ENCODE measurements around the gene HS1BP3.
A peak's percentile ranks its signal among the peaks of the same experiment; 100 is the strongest.

The HS1BP3 gene

DNA sequence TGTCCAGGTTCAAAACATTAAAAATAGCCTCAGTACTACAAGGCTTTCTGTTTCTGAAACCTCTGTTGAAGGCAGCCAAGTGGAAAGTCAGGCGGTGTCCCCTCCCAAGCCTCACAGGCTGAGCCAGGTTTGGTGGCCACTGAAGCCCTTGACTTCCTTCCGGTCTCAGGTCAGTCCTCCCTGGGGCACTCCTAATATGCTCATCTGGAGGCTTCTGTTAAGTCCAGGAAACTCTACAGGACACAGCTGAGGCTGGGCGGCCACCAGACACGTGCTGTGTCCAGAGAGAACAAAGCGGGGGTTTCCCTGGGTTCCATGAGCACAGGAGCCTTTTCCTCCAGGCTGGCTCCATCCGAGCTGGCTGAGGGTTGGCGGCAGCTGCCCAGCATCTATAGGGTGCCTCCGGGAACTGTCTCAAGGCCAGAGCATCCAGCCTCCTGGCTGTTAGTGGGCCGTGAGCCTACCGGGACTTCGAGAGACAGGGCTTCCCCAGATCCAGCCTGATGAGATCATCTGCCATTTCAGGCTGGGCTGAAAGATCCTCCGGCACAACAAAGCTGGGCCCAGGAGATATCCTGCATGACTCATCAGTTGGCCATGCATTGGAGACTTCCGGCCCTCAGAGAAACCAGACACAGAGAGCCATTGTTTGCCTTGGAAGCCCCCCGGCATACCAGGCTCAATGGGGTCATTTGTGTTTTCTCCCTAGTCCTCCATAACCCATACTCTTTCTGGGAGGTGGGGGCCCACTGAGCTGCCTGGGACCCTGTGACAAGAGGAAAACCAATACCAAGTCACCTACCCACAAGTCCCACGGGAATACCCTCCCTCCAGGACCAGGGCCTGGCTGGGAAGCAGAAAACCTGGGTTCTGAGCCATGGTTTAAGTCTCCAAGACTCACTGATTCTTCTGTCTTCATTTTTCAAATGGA, 71.7 kb downstream of the HS1BP3 start:
- DNase-seq (ENCODE audit: low spot score in 2 of 2) (no peak), ATAC-seq (replicated peaks; ENCODE audit: extremely low read depth, poor library complexity, severe bottlenecking) (no peak)
- no peaks in the 10 kb centered on the region for H3K27me3 Mint-ChIP-seq
- H3K27ac Mint-ChIP-seq (ENCODE audit: low read depth): no peak overlapping the region
- H3K36me3 Mint-ChIP-seq (ENCODE audit: insufficient read depth): peaks cover 5% of the 10 kb centered on the region
- peaks cover 18% of the 10 kb centered on the region for H3K4me1 Mint-ChIP-seq
- H3K4me3 Mint-ChIP-seq: no peak overlapping the region
- peaks cover 8% of the 10 kb centered on the region for H3K9me3 Mint-ChIP-seq

DNA sequence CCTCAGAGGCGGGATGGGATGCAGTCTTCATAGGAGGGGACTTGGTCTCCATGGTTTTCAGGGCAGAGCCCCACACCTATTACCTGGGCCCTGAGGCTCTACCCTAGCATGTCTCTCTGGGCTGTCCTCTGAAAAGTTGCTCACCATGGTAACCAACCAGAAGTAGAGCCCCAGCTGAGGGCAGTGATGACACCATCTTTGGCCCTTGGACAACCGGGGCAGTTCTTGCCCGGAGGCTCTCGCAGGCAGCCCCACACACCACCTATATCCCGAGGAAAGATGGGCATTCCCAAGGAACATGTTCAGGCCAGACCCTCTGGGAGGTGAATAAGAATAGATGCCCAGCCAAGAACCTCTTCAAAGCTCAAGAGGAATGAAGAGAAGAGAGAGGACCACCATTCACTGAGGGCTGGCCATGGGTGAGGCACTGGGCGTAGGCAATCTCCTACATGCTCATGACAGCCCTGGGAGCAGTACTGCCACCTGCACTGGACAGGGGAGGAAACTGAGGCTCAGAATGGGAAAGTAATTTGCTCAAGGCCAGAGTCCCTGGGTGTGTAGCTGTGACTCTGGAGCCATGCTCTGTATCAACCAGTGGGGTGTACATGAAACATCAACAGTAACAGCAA, 72.5 kb downstream of the HS1BP3 start:
- H3K9me3 Mint-ChIP-seq: peaks cover 8% of the 10 kb centered on the region
- DNase-seq (ENCODE audit: low spot score in 2 of 2) (no peak), ATAC-seq (replicated peaks; ENCODE audit: extremely low read depth, poor library complexity, severe bottlenecking) (no peak)
- peaks cover 5% of the 10 kb centered on the region for H3K36me3 Mint-ChIP-seq (ENCODE audit: insufficient read depth)
- no peak overlapping the region for H3K27ac Mint-ChIP-seq (ENCODE audit: low read depth)
- H3K4me1 Mint-ChIP-seq: peaks cover 18% of the 10 kb centered on the region
- no peak overlapping the region for H3K4me3 Mint-ChIP-seq
- H3K27me3 Mint-ChIP-seq: no peaks in the 10 kb centered on the region

DNA sequence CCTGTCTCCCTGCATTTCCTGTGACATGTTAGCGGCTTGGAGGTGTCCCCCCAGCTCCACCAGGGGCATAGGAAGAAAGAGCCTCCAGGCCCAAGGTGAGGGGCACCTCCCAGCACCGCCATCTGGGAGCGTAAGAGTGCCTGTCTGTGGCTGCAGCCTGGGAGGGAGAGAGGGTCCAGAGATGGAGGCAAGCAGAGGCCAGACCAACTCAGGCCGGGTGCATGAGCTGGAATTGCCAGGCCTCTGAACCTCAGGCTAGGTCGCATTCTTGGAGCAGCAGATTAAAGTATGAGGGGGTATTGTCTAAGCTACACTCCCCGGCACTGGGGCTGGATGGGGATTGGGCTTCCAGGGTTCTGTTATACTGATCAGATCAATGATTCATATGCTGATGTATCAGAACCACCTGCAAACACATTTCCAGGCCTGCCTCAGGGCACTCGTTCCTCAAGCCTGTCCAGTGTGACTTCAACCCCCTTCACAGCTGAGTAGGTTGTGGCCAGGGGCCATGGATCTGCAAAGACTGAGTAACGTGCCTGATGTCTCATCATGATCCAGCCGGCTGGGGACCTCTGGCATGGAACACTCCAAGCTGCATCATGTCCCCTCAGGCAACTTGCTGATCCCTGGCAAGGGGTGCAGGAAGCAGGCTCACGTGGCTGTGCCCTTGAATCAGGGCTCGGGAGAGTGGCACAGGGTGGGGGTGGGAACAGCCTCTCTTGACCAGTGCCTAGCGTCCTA, 73.2 kb downstream of the HS1BP3 start:
- Mint-ChIP-seq H3K4me1 (peaks cover 18% of the 10 kb centered on the region), H3K27ac (ENCODE audit: low read depth) (peak overlapping the region; percentile 99), H3K4me3 (peak overlapping the region; percentile 89), H3K9me3 (peaks cover 8% of the 10 kb centered on the region), H3K36me3 (ENCODE audit: insufficient read depth) (peaks cover 5% of the 10 kb centered on the region), H3K27me3 (no peaks in the 10 kb centered on the region)
- ATAC-seq (replicated peaks; ENCODE audit: extremely low read depth, poor library complexity, severe bottlenecking) (no peak), DNase-seq (ENCODE audit: low spot score in 2 of 2) (no peak)

DNA sequence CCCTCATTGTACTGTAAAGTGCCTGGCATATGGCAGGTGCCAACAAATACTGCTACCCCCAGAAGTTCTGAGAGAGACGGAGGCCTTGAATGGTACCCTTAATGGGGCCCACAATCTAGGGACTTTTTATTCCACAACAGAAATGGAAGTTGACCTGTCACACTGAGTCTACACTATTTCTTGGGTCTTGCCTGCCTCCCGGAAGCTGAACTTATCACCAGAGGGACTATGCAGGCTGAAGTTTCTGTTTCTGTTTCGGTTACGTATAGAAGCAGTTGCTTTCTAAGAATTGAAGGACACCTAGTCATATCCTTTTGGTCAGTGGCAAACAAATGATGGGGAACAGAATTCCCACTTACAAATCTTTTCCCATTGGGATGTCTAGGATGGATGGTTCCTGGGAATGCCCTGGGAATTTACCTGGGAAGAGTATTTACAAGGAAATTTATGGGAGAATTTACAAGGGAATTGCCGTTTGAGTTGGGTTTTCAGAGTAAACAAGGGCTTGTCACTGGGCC, 74.2 kb downstream of the HS1BP3 start:
- ATAC-seq (replicated peaks; ENCODE audit: extremely low read depth, poor library complexity, severe bottlenecking) (peak; percentile 93), DNase-seq (ENCODE audit: low spot score in 2 of 2) (peak in 1 of 2 donors; percentile 29)
- H3K4me3 Mint-ChIP-seq: peak overlapping the region; percentile 89
- H3K36me3 Mint-ChIP-seq (ENCODE audit: insufficient read depth): peaks cover 5% of the 10 kb centered on the region
- H3K27me3 Mint-ChIP-seq: no peaks in the 10 kb centered on the region
- peaks cover 8% of the 10 kb centered on the region for H3K9me3 Mint-ChIP-seq
- H3K4me1 Mint-ChIP-seq: peaks cover 18% of the 10 kb centered on the region
- peak overlapping the region; percentile 99 for H3K27ac Mint-ChIP-seq (ENCODE audit: low read depth)

DNA sequence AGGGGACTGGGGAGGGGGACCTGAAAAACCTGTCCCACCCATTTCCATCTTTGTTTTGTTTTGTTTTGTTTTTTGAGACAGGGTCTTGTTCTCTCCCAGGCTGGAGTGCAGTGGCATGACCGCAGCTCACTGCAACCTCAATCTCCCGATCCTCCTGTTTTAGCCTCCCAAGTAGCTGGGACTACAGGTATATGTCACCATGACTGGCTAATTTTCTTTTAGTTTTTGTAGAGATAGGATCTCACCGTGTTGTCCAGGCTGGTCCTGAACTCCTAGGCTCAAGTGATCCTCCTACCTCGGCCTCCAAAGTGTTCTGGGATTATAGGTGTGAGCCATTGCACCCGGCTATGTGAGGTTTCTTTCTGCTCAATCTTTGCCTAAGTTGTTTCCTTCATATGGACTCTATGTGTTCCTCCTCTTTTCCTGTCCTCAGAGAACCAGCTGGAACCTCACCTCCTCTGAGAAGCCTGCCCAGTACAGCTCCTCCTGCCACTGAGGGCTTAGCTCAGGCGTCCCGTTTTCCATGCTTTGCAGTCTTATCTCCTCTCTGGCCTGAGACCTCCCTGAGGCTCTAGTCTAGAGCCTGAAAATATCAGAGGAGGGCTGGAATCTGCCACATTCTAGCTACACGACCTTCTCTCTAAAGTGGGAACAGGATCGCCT, 74.8 kb downstream of the HS1BP3 start:
- Mint-ChIP-seq H3K27me3 (no peaks in the 10 kb centered on the region), H3K4me1 (peaks cover 18% of the 10 kb centered on the region), H3K27ac (ENCODE audit: low read depth) (peak overlapping the region; percentile 99), H3K9me3 (peaks cover 8% of the 10 kb centered on the region), H3K36me3 (ENCODE audit: insufficient read depth) (peaks cover 5% of the 10 kb centered on the region), H3K4me3 (peak overlapping the region; percentile 89)
- no peak for ATAC-seq (replicated peaks; ENCODE audit: extremely low read depth, poor library complexity, severe bottlenecking)
- DNase-seq (ENCODE audit: low spot score in 2 of 2): no peak

DNA sequence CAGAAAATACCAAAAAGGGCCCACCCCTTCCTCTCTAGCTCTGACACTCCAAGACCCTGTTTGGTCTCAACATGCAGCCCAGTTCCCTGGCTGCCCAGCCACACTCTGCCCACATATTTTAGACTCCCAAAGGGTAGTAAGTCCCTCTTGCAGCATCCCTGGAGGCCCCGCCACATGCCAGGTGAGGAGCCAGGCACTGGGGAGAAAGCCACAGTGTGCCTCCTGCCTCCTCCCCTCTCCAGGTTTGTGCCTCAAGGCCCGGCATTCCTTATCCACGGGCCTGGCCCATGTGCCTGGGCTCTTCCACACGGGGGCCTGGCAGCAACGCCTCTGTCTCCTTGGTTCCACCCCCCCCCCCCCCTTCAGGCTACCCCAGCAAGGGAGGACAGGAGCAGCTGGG, 75.5 kb downstream of the HS1BP3 start:
- DNase-seq (ENCODE audit: low spot score in 2 of 2): no peak
- no peak overlapping the region for H3K27ac Mint-ChIP-seq (ENCODE audit: low read depth)
- H3K4me3 Mint-ChIP-seq: no peak overlapping the region
- peaks cover 8% of the 10 kb centered on the region for H3K9me3 Mint-ChIP-seq
- no peak for ATAC-seq (replicated peaks; ENCODE audit: extremely low read depth, poor library complexity, severe bottlenecking)
- H3K27me3 Mint-ChIP-seq: no peaks in the 10 kb centered on the region
- peaks cover 5% of the 10 kb centered on the region for H3K36me3 Mint-ChIP-seq (ENCODE audit: insufficient read depth)
- H3K4me1 Mint-ChIP-seq: peaks cover 18% of the 10 kb centered on the region

DNA sequence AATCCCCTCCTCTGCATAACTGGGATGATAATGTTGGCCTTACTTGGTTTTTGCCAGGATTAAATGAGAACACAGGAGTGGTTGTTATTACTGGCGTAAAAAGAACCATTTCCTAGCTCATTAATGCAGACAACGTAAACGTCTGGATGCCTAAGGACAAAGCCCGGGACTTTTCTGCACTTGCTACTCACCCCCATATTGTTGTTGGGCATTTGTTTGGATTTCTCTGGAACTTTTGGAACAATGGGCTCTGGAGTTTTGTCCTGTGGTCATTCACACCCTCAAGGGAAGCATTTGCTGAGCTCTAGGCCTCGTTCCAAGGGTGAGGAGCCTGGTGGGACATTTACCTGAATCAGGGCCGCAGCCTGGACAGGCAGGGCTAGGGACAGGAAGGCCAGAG, 76.0 kb downstream of the HS1BP3 start:
- Mint-ChIP-seq H3K9me3 (peaks cover 8% of the 10 kb centered on the region), H3K4me1 (peaks cover 18% of the 10 kb centered on the region)
- no peak for ATAC-seq (replicated peaks; ENCODE audit: extremely low read depth, poor library complexity, severe bottlenecking)

DNA sequence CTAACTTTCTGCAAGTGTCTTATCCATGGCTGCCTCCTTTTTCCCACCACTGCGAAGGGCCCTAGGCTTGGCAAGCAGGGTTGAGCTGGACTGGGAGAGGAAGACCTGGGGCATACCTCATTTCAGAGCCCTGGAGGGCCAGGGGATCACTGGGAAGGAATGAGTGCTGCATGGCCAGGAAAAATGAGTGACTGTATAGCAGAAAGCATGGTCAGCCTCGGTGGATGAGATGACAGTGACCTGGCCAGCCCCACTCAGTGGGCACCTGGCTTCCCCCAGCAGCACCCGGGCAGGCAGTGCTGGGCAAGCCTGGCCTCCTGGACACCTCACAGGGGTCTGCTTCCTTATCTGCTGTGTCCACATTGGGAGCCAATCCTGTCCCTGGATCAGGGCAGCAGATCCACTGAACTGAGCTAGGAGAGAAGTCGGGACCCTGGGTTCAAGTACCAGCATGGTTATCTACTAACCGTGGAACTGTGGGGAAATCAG, 76.4 kb downstream of the HS1BP3 start:
- peaks cover 8% of the 10 kb centered on the region for H3K9me3 Mint-ChIP-seq
- H3K4me1 Mint-ChIP-seq: peaks cover 18% of the 10 kb centered on the region
- H3K27ac Mint-ChIP-seq (ENCODE audit: low read depth): no peak overlapping the region
- ATAC-seq (replicated peaks; ENCODE audit: extremely low read depth, poor library complexity, severe bottlenecking) (no peak), DNase-seq (ENCODE audit: low spot score in 2 of 2) (no peak)
- H3K27me3 Mint-ChIP-seq: no peaks in the 10 kb centered on the region
- H3K36me3 Mint-ChIP-seq (ENCODE audit: insufficient read depth): peaks cover 6% of the 10 kb centered on the region
- H3K4me3 Mint-ChIP-seq: no peak overlapping the region

More for the DNA sequence above, 76.0 kb downstream of the HS1BP3 start:
- Mint-ChIP-seq H3K27ac (ENCODE audit: low read depth) (no peak overlapping the region), H3K4me3 (no peak overlapping the region), H3K36me3 (ENCODE audit: insufficient read depth) (peaks cover 5% of the 10 kb centered on the region), H3K27me3 (no peaks in the 10 kb centered on the region)
- no peak for DNase-seq (ENCODE audit: low spot score in 2 of 2)

DNA sequence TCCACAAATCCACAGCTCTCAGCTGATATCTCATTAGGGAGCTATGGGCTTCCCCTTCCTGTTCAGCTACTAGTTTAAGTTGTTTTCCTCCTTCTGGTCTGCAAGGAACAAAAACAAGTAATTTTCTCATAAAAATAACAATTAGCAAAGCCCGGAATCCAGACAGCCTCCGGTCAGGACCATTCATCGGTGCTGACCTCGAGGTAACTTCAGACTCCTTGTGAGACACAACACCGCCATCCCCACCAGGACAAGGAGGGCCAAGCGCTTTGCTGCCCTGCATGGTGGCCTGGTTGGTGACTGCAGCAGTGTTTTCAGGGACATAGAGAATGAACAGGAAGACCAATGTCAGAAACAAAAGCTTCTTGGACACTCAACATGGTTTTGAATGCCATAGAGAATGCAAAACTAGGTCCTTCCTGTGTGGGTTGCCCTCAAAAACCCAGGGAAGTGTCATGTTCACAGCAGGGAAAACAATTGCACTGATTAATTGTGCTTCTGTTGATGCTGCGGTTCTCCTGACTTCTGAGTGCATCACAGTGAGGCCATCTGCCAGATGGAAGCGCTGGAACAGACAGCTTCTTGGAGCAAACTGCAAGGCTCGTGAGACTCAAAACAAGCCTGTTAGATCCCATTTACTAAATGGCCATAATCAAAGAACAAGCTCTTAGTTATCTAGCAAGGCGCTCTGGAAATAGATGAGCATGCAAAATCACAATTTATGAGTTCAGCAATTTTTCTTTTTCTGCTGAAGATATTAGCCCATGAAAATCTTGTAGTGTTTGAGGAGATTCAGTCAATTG, 77.1 kb downstream of the HS1BP3 start:
- ATAC-seq (replicated peaks; ENCODE audit: extremely low read depth, poor library complexity, severe bottlenecking): no peak
- Mint-ChIP-seq H3K27me3 (no peaks in the 10 kb centered on the region), H3K4me3 (no peak overlapping the region), H3K36me3 (ENCODE audit: insufficient read depth) (peaks cover 6% of the 10 kb centered on the region), H3K27ac (ENCODE audit: low read depth) (no peak overlapping the region), H3K9me3 (peaks cover 8% of the 10 kb centered on the region), H3K4me1 (peaks cover 18% of the 10 kb centered on the region)
- no peak for DNase-seq (ENCODE audit: low spot score in 2 of 2)

DNA sequence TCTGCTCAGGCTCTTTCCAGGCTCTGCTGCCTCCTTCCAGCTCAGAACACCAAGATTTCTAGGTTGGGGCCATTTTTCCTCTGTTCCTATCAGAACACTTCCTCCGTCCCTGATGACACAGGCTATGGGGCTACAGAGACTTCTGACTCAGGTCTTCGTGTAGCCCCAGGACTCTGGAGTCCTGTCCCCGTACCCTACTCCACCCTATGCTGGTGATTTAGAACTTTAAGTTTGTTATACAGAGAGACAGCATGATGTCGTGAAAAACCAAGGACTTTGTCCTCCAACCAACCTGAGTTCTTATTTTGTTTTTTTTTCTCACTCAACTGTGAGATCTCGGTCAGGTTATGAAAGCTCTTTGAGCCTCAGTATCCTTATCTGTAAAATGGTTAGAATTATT, 78.7 kb downstream of the HS1BP3 start:
- Mint-ChIP-seq H3K36me3 (ENCODE audit: insufficient read depth) (peaks cover 6% of the 10 kb centered on the region), H3K4me1 (peaks cover 14% of the 10 kb centered on the region), H3K27ac (ENCODE audit: low read depth) (no peak overlapping the region), H3K27me3 (peaks cover 2% of the 10 kb centered on the region), H3K4me3 (no peak overlapping the region), H3K9me3 (peaks cover 8% of the 10 kb centered on the region)
- ATAC-seq (replicated peaks; ENCODE audit: extremely low read depth, poor library complexity, severe bottlenecking) (no peak), DNase-seq (ENCODE audit: low spot score in 2 of 2) (no peak)

DNA sequence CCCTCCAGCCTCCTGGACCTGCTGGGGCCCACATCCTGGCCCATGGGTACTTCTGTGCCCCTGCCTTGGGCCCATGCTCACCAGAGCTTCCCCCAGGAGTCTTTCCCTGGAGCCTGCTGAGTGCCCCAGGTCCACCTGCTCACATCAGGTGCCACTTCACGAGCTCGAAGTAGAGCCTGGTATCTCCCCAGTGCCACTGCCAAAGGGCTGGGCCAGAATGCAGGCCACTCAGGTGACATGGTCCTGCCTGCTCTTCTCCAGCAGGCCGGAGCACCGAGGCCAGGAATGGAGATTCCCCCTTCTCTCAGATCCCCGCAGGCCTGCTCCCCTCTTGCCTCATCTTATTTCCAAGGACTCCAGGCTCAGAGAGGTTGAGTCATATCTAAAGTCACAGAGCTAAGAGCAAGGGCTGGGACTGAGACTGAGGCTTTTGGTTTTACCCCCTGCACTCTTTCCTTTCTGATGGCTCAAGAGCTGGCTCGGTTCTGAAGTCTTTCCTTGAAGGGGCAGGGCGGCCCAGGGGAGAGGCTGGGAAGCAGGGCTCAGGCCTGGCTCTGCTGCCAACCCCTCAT, 79.2 kb downstream of the HS1BP3 start:
- DNase-seq (ENCODE audit: low spot score in 2 of 2): no peak
- peaks cover 6% of the 10 kb centered on the region for H3K9me3 Mint-ChIP-seq
- peaks cover 7% of the 10 kb centered on the region for H3K27me3 Mint-ChIP-seq
- peaks cover 4% of the 10 kb centered on the region for H3K36me3 Mint-ChIP-seq (ENCODE audit: insufficient read depth)
- H3K27ac Mint-ChIP-seq (ENCODE audit: low read depth): no peak overlapping the region
- no peak for ATAC-seq (replicated peaks; ENCODE audit: extremely low read depth, poor library complexity, severe bottlenecking)
- peaks cover 9% of the 10 kb centered on the region for H3K4me1 Mint-ChIP-seq
- no peak overlapping the region for H3K4me3 Mint-ChIP-seq
